Measurements from ENCODE around the gene SMC6.
A peak's percentile ranks its signal among the peaks of the same experiment; 100 is the strongest.

The SMC6 gene, protein sequence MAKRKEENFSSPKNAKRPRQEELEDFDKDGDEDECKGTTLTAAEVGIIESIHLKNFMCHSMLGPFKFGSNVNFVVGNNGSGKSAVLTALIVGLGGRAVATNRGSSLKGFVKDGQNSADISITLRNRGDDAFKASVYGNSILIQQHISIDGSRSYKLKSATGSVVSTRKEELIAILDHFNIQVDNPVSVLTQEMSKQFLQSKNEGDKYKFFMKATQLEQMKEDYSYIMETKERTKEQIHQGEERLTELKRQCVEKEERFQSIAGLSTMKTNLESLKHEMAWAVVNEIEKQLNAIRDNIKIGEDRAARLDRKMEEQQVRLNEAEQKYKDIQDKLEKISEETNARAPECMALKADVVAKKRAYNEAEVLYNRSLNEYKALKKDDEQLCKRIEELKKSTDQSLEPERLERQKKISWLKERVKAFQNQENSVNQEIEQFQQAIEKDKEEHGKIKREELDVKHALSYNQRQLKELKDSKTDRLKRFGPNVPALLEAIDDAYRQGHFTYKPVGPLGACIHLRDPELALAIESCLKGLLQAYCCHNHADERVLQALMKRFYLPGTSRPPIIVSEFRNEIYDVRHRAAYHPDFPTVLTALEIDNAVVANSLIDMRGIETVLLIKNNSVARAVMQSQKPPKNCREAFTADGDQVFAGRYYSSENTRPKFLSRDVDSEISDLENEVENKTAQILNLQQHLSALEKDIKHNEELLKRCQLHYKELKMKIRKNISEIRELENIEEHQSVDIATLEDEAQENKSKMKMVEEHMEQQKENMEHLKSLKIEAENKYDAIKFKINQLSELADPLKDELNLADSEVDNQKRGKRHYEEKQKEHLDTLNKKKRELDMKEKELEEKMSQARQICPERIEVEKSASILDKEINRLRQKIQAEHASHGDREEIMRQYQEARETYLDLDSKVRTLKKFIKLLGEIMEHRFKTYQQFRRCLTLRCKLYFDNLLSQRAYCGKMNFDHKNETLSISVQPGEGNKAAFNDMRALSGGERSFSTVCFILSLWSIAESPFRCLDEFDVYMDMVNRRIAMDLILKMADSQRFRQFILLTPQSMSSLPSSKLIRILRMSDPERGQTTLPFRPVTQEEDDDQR

GRCh38 chr2:17753803-17754663 is at the start of gene SMC6, which contains the start of gene GEN1:
TSS of gene SMC6 (minus strand) at chr2:17753810. CDS start at chr2:17745946, 7,864 bp downstream.
TSS of gene GEN1 (plus strand) at chr2:17754138. CDS start at chr2:17759944, 5,806 bp downstream.
- peak; percentile 88 for DNase-seq (ENCODE audit: low read depth)

DNA sequence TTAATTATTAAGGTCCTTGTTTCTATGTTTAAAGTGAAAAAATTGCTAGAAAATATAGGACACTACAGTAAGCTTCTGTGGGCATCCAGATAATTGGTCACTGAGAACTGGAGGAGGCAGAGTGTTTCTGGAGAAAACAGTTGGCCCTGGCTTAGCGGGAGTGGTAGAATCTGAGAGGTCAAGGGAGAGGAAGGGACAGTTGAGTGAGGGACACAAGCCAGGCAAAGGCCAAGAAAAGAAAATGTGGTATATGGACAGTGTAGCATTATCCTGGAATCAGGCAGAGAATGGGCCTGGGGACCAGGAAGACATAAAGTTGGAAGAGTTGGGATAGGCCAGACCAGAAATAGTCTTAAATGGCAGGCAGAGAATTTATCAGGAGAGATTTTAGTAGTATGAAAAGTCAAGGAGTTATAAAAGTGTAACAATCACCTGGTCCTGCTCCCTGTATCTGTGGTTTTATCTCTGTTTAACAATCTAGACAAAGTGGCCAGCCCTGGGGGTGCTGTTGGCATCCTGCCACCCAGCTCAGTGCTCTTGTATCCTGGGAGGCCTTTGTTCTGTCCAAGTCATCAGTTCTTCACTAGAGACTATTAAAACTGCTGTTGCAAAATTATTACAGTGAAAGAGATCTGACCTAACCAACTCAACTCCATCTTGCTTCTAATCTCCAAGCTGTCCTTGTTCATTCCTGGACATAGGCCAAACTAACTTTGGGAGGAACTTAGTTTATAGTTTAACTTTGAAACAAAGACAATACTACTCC is 47.3 kb upstream of the SMC6 start:
- no peak for DNase-seq (ENCODE audit: low read depth)

- DNase-seq (ENCODE audit: low read depth): no peak
Observed at GRCh38 chr2:17800219-17800618, 46.6 kb upstream of the SMC6 start.

DNA sequence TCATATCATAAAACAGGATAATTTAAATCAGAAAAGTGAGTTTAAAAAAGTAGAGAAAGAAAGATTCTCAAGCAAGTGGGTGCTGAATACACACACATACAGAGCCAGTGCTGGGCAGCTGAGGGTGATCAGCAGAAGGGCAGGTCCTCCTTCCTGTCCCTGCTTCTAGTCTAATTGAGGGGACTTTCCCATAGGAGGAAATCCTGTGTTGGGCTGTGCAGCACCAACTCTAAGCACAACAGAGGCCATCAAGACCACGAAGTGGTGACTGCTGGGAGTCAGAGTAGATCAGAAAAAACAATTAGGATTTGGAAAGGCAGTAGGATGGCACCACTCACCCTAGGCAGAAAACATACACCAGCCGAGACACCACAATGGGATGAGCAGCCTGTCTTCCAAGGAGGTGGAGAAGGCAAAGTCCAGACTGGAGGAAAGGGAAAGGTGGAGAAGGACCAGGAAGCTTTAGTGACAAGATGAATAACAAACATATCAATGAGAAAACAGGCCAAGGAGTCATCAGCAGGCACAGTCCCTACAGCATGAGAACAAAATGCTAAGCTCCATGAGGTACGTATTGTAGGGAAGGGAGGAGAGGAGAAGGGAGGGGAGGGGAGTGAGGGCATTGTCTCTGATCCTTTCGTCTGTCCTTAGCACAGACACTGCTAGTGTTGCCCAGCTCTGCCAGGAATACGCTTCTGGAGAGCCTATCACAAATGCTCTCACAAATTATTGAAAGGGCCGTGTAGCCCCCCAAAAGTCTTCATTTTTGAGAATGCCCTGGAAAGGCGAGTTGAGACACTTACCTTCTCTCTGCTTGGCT is 45.9 kb upstream of the SMC6 start:
- no peak for DNase-seq (ENCODE audit: low read depth)

- DNase-seq (ENCODE audit: low read depth): no peak
Observed at GRCh38 chr2:17798338-17798737, 44.7 kb upstream of the SMC6 start.

DNA sequence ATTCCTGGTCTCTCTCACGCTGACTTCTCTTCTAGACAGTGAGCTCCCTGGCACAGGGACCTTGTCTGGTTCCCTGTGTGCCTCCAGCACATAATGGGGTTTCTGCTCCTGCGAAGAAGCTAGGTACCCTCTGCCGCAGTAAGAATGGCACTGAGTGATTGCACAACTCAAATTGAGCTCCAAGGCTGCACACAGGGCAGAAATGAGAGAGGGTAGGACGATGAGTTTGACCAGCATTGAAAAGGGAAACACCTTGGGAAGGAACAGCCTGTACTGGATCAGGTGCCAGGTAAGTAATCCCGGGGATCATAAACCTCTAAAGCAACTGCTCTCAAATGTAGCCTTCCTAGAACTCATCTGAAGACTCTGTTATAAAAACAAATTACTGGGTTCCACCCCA is 41.7 kb upstream of the SMC6 start:
- DNase-seq (ENCODE audit: low read depth): no peak

- no peak for DNase-seq (ENCODE audit: low read depth)
Observed at GRCh38 chr2:17793803-17794354, 40.3 kb upstream of the SMC6 start.

DNA sequence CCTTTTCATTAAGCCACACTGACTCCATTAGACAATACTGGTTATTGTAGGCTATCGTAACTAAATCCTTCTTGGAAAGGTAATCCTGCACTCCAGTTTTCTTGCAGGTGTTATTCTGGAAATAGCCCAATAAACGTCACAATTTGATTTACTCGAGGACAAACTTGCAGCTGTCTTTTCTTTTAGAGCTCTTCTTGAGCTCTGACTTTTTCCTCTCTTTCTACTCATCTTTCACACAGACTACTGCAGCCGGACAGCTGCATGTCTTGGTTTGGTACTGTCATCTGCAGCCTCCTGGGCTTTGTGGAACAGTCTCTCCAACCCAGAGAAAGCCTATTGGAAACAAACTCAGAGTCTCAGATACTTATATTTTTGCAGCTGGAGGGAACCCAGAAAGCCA is 39.7 kb upstream of the SMC6 start:
- DNase-seq (ENCODE audit: low read depth): no peak

- DNase-seq (ENCODE audit: low read depth): no peak
Observed at GRCh38 chr2:17792515-17792914, 38.9 kb upstream of the SMC6 start.

DNA sequence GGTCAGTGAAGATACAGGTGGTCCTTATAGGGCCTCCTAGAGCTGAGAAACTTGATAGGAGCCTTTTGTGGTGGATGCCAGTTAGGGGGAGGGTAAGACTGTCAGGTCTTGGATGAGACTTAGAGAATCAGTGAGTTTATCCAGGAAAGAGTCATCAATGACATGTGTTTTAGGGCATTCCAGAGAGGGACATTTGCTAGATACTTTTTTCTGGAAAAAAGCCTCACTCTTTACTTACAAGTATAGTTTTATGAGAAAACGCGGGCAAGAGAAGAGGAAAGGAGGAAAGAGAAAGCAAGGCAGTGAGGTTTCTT is 38.2 kb upstream of the SMC6 start:
- no peak for DNase-seq (ENCODE audit: low read depth)

GRCh38 chr2:17791121-17791816 is 37.7 kb upstream of the SMC6 start:
- DNase-seq (ENCODE audit: low read depth): no peak

DNA sequence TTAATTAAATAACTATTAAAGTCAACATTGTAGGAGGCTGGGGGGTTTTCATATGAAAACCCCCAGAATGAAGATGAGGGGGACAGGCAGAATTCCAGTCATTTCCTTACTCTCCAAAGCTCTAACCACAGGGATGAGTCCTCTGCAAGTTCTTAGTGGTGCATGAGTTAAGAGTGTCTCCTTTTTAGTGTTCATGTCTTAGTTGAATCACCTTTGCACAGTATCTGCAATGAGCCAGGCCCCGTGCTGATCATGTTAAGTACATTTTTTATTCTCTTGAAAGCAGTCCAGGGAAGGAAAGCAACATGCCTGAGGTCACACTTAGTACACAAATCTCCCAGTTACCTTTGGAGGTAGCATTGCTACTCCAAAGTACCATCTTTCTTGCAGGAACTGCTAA is 36.9 kb upstream of the SMC6 start:
- DNase-seq (ENCODE audit: low read depth): no peak

- DNase-seq (ENCODE audit: low read depth): no peak
Observed at GRCh38 chr2:17788773-17789172, 35.2 kb upstream of the SMC6 start.

GRCh38 chr2:17786727-17787126 is 33.1 kb upstream of the SMC6 start:
- DNase-seq (ENCODE audit: low read depth): no peak

DNA sequence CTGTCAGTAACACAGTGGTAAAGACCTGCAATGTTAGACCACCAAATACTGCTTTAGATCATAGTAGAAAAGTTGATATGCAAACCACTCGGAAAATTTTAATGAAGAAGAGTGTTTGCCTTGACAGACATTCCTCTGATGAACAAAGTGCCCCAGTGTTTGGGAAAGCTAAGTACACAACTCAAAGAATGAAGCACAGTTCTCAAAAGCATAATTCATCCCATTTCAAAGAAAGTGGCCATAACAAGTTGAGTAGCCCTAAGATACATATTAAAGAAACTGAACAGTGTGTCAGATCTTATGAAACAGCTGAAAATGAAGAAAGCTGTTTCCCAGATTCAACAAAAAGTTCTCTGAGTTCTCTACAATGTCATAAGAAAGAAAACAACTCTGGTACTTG is 27.9 kb upstream of the SMC6 start:
- no peak for DNase-seq (ENCODE audit: low read depth)

GRCh38 chr2:17780546-17780945 is 26.9 kb upstream of the SMC6 start:
- DNase-seq (ENCODE audit: low read depth): no peak

DNA sequence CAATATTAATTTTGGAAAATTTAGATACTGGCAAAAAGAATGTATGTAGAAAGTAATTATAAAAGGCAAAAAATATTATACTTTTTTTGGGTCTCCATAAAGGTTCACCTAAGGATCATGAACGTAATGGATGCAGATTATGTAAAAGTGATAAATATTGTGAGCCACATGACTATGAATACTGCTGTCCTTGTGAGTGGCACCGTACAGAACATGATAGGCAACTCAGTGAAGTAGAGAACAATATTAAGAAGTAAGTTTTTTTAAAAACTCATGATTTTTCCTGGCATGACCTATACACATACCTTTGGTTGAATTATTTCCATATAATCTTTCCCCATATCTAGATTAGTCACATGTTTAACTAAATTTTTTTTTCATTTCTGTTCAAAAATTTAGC is 18.9 kb upstream of the SMC6 start:
- DNase-seq (ENCODE audit: low read depth): no peak

DNA sequence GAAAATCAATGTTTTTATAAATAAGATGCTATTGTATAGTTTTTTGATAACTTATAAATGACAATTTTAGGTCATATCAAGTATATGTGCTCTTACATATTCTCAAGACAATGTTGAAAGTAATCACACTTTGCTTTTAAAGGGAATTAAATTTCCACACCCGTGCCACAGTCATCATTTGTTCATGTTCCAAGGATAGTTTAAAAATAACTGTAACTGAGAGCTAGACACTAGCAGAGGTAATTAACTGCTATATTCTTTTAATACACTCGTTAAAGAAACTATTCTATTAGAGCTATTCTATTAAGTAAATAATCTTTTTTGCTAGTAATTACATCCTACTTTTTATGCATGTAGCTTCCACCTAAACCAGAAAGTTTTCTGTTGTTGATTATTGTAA is 18.3 kb upstream of the SMC6 start:
- no peak for DNase-seq (ENCODE audit: low read depth)

GRCh38 chr2:17768894-17769293 is 15.3 kb upstream of the SMC6 start:
- no peak for DNase-seq (ENCODE audit: low read depth)
